22Rv1 (cell line): ENCODE results near the gene NEK10.

Source experiments
- CTCF ChIP-seq: fragments of 450-650 bp; IDR thresholded peaks from 2 replicates; pipeline ENCODE4 v1.5.1; 2017; ENCODE audit warnings: mild to moderate bottlenecking
- ZFX ChIP-seq: fragments of 450-650 bp; IDR thresholded peaks from 2 replicates; pipeline ENCODE4 v1.6.1; 2017; ENCODE audit warnings: antibody characterized with exemption, borderline replicate concordance

- no peak for TF ChIP-seq CTCF
- no peak for TF ChIP-seq ZFX
Measured at GRCh38 chr3:27095553-27096222, 273.5 kb downstream of the NEK10 start.
